ENCODE measurements around the gene JMJD4. TPM values are rescaled to one million over a fixed set of nuclear protein-coding genes. Genes with fewer than 3 reads are reported as not detected.

JMJD4 gene
- total RNA-seq, 1 donor from 2014 or later: 18.2 TPM

GRCh38 chr1:227741166-227741870, 6.2 kb upstream of the JMJD4 start:
- H3K36me3 Mint-ChIP-seq (ENCODE audit: unreplicated experiment): peaks cover 7% of the 10 kb centered on the region
- no peaks in the 10 kb centered on the region for H3K9me3 Mint-ChIP-seq (ENCODE audit: unreplicated experiment)
- no peak for DNase-seq (ENCODE audit: extremely low spot score, unreplicated experiment)
- no peaks in the 10 kb centered on the region for H3K27me3 Mint-ChIP-seq (ENCODE audit: unreplicated experiment)
- no peak overlapping the region for H3K27ac Mint-ChIP-seq (ENCODE audit: unreplicated experiment)
- no peak overlapping the region for H3K4me3 Mint-ChIP-seq (ENCODE audit: unreplicated experiment)
- peaks cover 7% of the 10 kb centered on the region for H3K4me1 Mint-ChIP-seq (ENCODE audit: unreplicated experiment)
- TF ChIP-seq CTCF (IDR thresholded peaks at IDR 0.05): no peak

DNA sequence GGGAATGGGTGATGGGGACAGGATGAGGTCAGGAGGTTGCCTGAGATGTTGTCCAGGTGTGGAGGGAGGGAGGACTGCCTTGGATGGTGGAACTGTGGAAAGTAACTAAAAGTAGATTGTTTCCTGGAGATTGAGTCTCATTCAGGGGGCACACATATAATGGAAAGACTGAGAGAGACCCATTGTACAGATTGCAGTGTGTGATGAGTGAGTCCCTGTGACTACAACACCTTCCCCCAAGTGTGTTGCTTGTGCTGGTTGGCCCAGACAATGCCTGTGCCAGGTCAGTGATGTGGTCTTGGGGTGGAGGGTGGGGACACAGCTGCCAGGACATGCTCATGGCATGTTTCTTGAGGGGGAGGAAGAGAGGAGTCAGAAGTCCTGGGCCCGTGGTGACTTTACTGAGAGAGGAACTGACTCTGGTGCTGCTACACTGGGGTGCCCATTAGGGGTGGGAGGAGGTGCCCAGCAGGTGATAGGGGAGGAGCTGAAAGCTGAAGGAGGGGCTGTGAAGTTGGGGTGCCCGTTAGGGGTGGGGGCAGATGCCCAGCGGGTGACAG, 5.4 kb upstream of the JMJD4 start:
- TF ChIP-seq CTCF (IDR thresholded peaks at IDR 0.05): no peak

DNA sequence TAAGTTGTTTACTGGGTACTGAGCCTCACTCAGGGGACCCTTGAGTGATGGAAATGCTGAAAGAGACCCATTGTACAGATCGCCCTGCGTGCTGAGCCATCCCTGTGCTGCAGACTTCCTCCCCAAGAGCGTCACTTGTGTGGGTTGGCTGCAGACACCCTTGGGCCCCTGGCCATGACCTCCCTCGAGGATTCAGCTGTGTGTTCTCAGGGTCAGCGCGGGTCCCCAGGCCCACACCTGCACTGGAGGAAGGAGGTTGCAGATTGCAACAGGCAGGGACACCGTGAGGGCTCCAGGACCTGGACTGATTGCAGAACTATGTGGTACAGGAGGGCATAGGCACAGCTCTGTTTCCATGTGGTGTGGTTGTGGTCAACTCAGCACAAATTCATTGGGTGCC, 4.5 kb upstream of the JMJD4 start:
- no peak overlapping the region for H3K27ac Mint-ChIP-seq (ENCODE audit: unreplicated experiment)
- H3K4me1 Mint-ChIP-seq (ENCODE audit: unreplicated experiment): peaks cover 13% of the 10 kb centered on the region
- no peak for DNase-seq (ENCODE audit: extremely low spot score, unreplicated experiment)
- no peak for TF ChIP-seq CTCF (IDR thresholded peaks at IDR 0.05)
- H3K27me3 Mint-ChIP-seq (ENCODE audit: unreplicated experiment): no peaks in the 10 kb centered on the region
- no peaks in the 10 kb centered on the region for H3K9me3 Mint-ChIP-seq (ENCODE audit: unreplicated experiment)
- H3K36me3 Mint-ChIP-seq (ENCODE audit: unreplicated experiment): peaks cover 7% of the 10 kb centered on the region
- no peak overlapping the region for H3K4me3 Mint-ChIP-seq (ENCODE audit: unreplicated experiment)

More for the DNA sequence above, 5.4 kb upstream of the JMJD4 start:
- Mint-ChIP-seq H3K36me3 (ENCODE audit: unreplicated experiment) (peaks cover 7% of the 10 kb centered on the region), H3K27ac (ENCODE audit: unreplicated experiment) (no peak overlapping the region), H3K4me1 (ENCODE audit: unreplicated experiment) (peaks cover 12% of the 10 kb centered on the region), H3K27me3 (ENCODE audit: unreplicated experiment) (no peaks in the 10 kb centered on the region), H3K4me3 (ENCODE audit: unreplicated experiment) (no peak overlapping the region), H3K9me3 (ENCODE audit: unreplicated experiment) (no peaks in the 10 kb centered on the region)
- no peak for DNase-seq (ENCODE audit: extremely low spot score, unreplicated experiment)

DNA sequence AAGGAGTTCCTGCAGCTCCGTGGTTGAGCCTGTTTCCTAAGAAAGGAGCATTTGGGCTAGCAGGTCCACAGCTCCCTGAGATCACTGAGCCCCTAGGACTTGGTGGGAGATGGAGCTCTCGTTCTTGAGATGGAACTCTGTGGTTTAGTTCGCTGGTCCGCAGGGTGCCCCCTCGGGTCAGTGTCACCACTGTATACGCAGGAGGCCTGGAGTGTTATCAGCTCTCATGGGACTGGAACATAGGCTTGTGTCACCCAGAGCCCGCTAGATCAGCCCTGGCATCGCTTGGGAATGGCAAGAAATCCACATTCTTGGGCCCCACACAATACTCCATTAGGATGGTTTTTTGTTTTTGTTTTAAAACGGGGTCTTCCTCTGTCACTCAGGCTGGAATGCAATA, 3.7 kb upstream of the JMJD4 start:
- Mint-ChIP-seq H3K4me1 (ENCODE audit: unreplicated experiment) (peaks cover 19% of the 10 kb centered on the region), H3K27me3 (ENCODE audit: unreplicated experiment) (no peaks in the 10 kb centered on the region), H3K9me3 (ENCODE audit: unreplicated experiment) (no peaks in the 10 kb centered on the region), H3K4me3 (ENCODE audit: unreplicated experiment) (no peak overlapping the region), H3K36me3 (ENCODE audit: unreplicated experiment) (peaks cover 7% of the 10 kb centered on the region), H3K27ac (ENCODE audit: unreplicated experiment) (no peak overlapping the region)
- DNase-seq (ENCODE audit: extremely low spot score, unreplicated experiment): no peak
- no peak for TF ChIP-seq CTCF (IDR thresholded peaks at IDR 0.05)

DNA sequence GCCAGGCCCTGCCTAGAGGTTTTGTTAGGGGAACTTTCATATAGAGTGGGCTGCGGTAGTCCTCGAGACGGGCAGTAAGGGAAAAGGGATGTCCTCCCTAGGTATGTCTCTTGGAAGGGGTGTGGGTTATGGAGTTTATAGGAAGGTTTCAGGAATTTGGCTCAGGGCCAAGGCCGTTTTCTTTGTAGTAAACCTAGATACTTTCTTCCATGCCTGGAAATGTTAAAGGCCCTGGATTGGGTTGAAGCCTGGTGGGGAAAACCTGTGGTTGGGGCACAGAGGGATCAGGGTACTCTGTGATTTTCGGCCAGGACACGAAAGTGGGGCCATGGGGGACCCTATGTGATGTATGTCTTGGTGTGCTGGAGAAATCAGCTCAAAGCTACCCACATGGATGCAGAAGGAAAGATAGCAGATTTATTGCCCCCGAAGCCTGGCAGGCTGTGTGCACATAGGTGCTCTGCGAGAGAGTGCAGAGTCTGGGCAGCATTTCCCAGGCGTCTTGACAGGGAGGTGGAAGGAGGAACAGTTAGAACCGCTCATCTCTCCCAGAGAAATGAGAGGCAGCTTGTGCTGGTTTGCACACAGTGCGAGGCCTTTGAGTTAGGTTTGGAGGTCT, 1.8 kb upstream of the JMJD4 start:
- peaks cover 25% of the 10 kb centered on the region for H3K4me1 Mint-ChIP-seq (ENCODE audit: unreplicated experiment)
- peaks cover 8% of the 10 kb centered on the region for H3K36me3 Mint-ChIP-seq (ENCODE audit: unreplicated experiment)
- peak overlapping the region; percentile 42 for H3K4me3 Mint-ChIP-seq (ENCODE audit: unreplicated experiment)
- DNase-seq (ENCODE audit: extremely low spot score, unreplicated experiment): no peak
- no peak for TF ChIP-seq CTCF (IDR thresholded peaks at IDR 0.05)
- no peaks in the 10 kb centered on the region for H3K27me3 Mint-ChIP-seq (ENCODE audit: unreplicated experiment)
- peak overlapping the region; percentile 10 for H3K27ac Mint-ChIP-seq (ENCODE audit: unreplicated experiment)
- H3K9me3 Mint-ChIP-seq (ENCODE audit: unreplicated experiment): no peaks in the 10 kb centered on the region

Measured in osteocyte (in vitro differentiated cells).